Stimulated activated CD8-positive, alpha-beta memory T cell treated with anti-CD3 and anti-CD28 coated beads, Interleukin-4, amount 100 ng/mL, for 1 hour (primary cell): ENCODE measurements around the gene SMIM36.
"Not testable (repeated sequence)": the region's sequence is repeated elsewhere in the genome, so short reads cannot be mapped to it uniquely, and the experiment has no call there.

Experiments
- DNase-seq, 2 donors: peaks; one replicate each; pipeline ENCODE4 v3.0.0-alpha.2; 2020; ENCODE audit warnings: low read depth in 2 of 2, low spot score in 1 of 2

Gene SMIM36

GRCh38 chr17:55507669-55508068 is 3.6 kb downstream of the SMIM36 start:
- DNase-seq = not testable (repeated sequence)

- not testable (repeated sequence) for DNase-seq
These were observed 9.6 kb downstream of the SMIM36 start for GRCh38 chr17:55501626-55502025.

- DNase-seq = no peak
These were observed 11.1 kb downstream of the SMIM36 start for GRCh38 chr17:55500103-55500502.

- DNase-seq = no peak
These were observed 15.0 kb downstream of the SMIM36 start for GRCh38 chr17:55496094-55496881.

GRCh38 chr17:55495239-55495638 is 16.0 kb downstream of the SMIM36 start:
- no peak for DNase-seq

- DNase-seq = no peak
These were observed 18.4 kb downstream of the SMIM36 start for GRCh38 chr17:55492781-55493341.

- no peak for DNase-seq
These were observed 20.9 kb downstream of the SMIM36 start for GRCh38 chr17:55490376-55490775.

GRCh38 chr17:55487695-55488432 is 23.4 kb downstream of the SMIM36 start:
- DNase-seq = no peak

- no peak for DNase-seq
These were observed 26.7 kb downstream of the SMIM36 start for GRCh38 chr17:55484575-55484974.

- DNase-seq = no peak
These were observed 28.5 kb downstream of the SMIM36 start for GRCh38 chr17:55482591-55483389.

GRCh38 chr17:55480631-55481315 is 30.5 kb downstream of the SMIM36 start:
- DNase-seq = no peak

- no peak for DNase-seq
These were observed 31.3 kb downstream of the SMIM36 start for GRCh38 chr17:55479903-55480302.

GRCh38 chr17:55478971-55479370 is 32.3 kb downstream of the SMIM36 start:
- DNase-seq = no peak

GRCh38 chr17:55466671-55467070 is 44.6 kb downstream of the SMIM36 start:
- DNase-seq = no peak

- DNase-seq = not testable (repeated sequence)
These were observed 45.5 kb downstream of the SMIM36 start for GRCh38 chr17:55465771-55466170.

GRCh38 chr17:55463600-55463999 is 47.7 kb downstream of the SMIM36 start:
- no peak for DNase-seq

- no peak for DNase-seq
These were observed 48.5 kb downstream of the SMIM36 start for GRCh38 chr17:55462711-55463110.

GRCh38 chr17:55462234-55462633 is 49.0 kb downstream of the SMIM36 start:
- no peak for DNase-seq

- DNase-seq = no peak
These were observed 52.3 kb downstream of the SMIM36 start for GRCh38 chr17:55458978-55459377.

- no peak for DNase-seq
These were observed 52.9 kb downstream of the SMIM36 start for GRCh38 chr17:55458287-55458900.
